Upper lobe of left lung (tissue), 6 donors: ENCODE results near the gene KREMEN2. TPM values are rescaled to one million over a fixed set of nuclear protein-coding genes. Genes with fewer than 3 reads are reported as not detected.

Experiments used
- ATAC-seq, 2 donors: fragments of 200-7000 bp; cut with Tn5 transposase; one replicate each; pipeline ENCODE4 v1.9.1; 2022; ENCODE audit warnings: mild to moderate bottlenecking in 2 of 2, moderate library complexity in 2 of 2; ENCODE audit not compliant: low FRiP score in 2 of 2
- DNase-seq, 2 donors: peaks; one replicate each; pipeline ENCODE4 v3.0.0-alpha.2; 2019 to 2020
- H3K27ac ChIP-seq, 4 donors: fragments of 200-600 bp; sonication (generic); one replicate each; pipeline ENCODE4 v1.5.1; 2016 to 2019
- H3K27me3 ChIP-seq, 4 donors: fragments of 200-600 bp; sonication (generic); one replicate each; pipeline ENCODE4 v1.5.1; 2017 to 2019
- H3K36me3 ChIP-seq, 4 donors: fragments of 200-600 bp; sonication (generic); one replicate each; pipeline ENCODE4 v1.5.1; 2016 to 2019
- H3K4me1 ChIP-seq, 4 donors: fragments of 200-600 bp; sonication (generic); one replicate each; pipeline ENCODE4 v1.5.1; 2018 to 2019
- H3K4me3 ChIP-seq, 4 donors: fragments of 200-600 bp; sonication (generic); one replicate each; pipeline ENCODE4 v1.5.1; 2017 to 2019; ENCODE audit warnings: mild to moderate bottlenecking in 2 of 4, moderate library complexity in 1 of 4
- H3K9me3 ChIP-seq, 4 donors: fragments of 200-600 bp; sonication (generic); one replicate each; pipeline ENCODE4 v1.5.1; 2018 to 2019
- EP300 ChIP-seq, 4 donors: sonication (generic); formaldehyde crosslinking; IDR thresholded peaks; one replicate each; pipeline ENCODE4 v1.5.1; 2017; ENCODE audit warnings: antibody characterized with exemption in 4 of 4, control low read depth in 2 of 4
- POLR2A ChIP-seq, 4 donors: fragments of 450-650 bp; IDR thresholded peaks; one replicate each; pipeline ENCODE4 v1.5.1; 2016 to 2017; ENCODE audit warnings: antibody characterized with exemption in 4 of 4, mild to moderate bottlenecking in 2 of 4
- POLR2AphosphoS5 ChIP-seq, 2 donors: sonication (generic); formaldehyde crosslinking; IDR thresholded peaks; one replicate each; pipeline ENCODE4 v1.5.1; 2017; ENCODE audit warnings: antibody characterized with exemption in 2 of 2
- WGBS, 2 donors: methylation state at CpG; one replicate each; pipeline ENCODE4 v1.1.5; 2017 to 2018; 5-methylcytosine and 5-hydroxymethylcytosine counted together
- small RNA-seq, 4 donors: library from RNA; depleted of rRNA; stranded (forward); fragments of <200 nt; gene quantifications; one replicate each; pipeline ENCODE3, GENCODE V24; 2016
- total RNA-seq, 6 donors: library from RNA; depleted of rRNA in 4 of 6; stranded (reverse); fragments of >200 nt in 4 of 6; gene quantifications; one replicate each; pipeline versions ENCODE4 v1.1.0 to v1.2.1, GENCODE V29; 2016 to 2021
- TF ChIP-seq, protein P1 (sequence below), 6 experiments: fragments of 450-650 bp in 4 of 6; fragments of 200-600 bp in 2 of 6; sonication (generic) in 2 of 6; IDR thresholded peaks; one replicate each; pipeline ENCODE4 v1.5.1; 2016 to 2019; ENCODE audit warnings: antibody characterized with exemption in 6 of 6
- donor health status: DM: no; HTN: no; CAD: no; lungs with moderate emphysema.
- donor health status: DM: no; HTN: yes; CAD: no; lungs with severe emphysema.

The KREMEN2 gene
- total RNA-seq, 6 donors from 2014 or later, result not detected

DNA sequence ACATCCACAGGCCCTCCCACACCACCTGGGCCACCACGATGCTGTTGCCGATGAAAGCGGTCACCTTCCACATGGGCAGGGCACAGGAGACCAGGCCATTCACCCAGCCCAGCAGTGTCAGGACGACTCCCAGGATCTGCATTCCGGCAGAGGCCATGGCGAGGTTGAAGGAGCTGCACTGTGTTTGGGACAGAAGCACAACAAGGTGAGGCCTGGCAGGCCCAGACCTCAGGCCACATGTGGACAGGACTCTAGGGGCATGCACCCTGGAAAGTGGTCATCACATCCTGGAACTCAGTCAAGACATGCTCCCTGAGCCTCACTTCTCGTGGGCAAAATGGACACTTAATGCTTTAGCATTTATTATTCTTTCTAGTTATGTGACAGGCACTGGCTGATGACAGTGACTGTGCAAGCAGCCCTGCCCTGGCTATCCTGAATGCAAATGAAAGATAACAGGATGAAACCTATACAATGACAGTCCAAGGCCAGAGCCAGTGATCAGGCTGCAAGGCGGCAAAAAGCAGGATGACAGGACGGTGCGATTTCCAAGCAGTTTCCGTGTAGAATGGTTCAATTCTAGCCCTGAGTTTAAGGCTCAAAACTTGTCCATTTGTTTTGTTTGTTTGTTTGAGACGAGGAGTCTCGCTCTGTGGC is 51.9 kb downstream of the KREMEN2 start:
- H3K36me3 ChIP-seq, result no peaks in the 10 kb centered on the region
- H3K27me3 ChIP-seq, result peaks cover 0 to 10% (median 3%) of the 10 kb centered on the region in 4 donors
- H3K4me3 ChIP-seq, result no peak overlapping the region
- ATAC-seq (no peak), DNase-seq (no peak)
- H3K4me1 ChIP-seq, result peaks cover 16 to 35% (median 27%) of the 10 kb centered on the region in 4 donors
- 68 to 88% methylated on average over 7 to 10 of the region's 13 CpGs for WGBS, 2 donors
- TF ChIP-seq, protein P1, sequence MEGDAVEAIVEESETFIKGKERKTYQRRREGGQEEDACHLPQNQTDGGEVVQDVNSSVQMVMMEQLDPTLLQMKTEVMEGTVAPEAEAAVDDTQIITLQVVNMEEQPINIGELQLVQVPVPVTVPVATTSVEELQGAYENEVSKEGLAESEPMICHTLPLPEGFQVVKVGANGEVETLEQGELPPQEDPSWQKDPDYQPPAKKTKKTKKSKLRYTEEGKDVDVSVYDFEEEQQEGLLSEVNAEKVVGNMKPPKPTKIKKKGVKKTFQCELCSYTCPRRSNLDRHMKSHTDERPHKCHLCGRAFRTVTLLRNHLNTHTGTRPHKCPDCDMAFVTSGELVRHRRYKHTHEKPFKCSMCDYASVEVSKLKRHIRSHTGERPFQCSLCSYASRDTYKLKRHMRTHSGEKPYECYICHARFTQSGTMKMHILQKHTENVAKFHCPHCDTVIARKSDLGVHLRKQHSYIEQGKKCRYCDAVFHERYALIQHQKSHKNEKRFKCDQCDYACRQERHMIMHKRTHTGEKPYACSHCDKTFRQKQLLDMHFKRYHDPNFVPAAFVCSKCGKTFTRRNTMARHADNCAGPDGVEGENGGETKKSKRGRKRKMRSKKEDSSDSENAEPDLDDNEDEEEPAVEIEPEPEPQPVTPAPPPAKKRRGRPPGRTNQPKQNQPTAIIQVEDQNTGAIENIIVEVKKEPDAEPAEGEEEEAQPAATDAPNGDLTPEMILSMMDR (IDR thresholded peaks at IDR 0.05), result no peak
- no peak for TF ChIP-seq POLR2AphosphoS5 (IDR thresholded peaks at IDR 0.05)
- TF ChIP-seq EP300 (IDR thresholded peaks at IDR 0.05), result no peak
- TF ChIP-seq POLR2A (IDR thresholded peaks at IDR 0.05), result no peak
- H3K9me3 ChIP-seq, result no peaks in the 10 kb centered on the region
- H3K27ac ChIP-seq, result no peak overlapping the region

DNA sequence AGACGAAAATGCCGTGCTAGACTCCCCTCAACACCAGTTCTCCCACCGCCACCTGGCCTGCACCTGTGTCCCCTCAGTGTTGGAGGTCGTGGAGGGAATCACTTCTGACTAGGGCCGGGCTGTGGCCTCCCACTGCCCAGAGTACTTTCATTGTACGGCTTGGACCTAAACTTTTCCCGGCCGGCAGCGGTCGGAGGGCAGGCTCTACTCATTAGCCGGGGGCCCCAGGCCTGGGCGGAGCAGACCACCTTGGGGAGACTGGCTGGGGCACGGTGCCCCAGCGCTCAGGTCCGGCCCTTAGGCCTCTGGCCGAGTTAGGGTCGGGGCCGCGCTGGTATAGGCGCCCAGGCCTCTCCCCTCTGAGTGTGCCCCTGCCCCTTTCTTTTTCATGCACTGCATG is 53.3 kb downstream of the KREMEN2 start:
- 61 to 86% methylated on average over 6 to 13 of the region's 20 CpGs for WGBS, 2 donors
- DNase-seq (no peak), ATAC-seq (no peak)
- Histone ChIP-seq H3K9me3 (no peaks in the 10 kb centered on the region), H3K36me3 (peaks cover 0 to 5% (median 0%) of the 10 kb centered on the region in 4 donors), H3K27ac (no peak overlapping the region), H3K27me3 (peaks cover 0 to 10% (median 3%) of the 10 kb centered on the region in 4 donors), H3K4me1 (peaks cover 26 to 43% (median 36%) of the 10 kb centered on the region in 4 donors), H3K4me3 (no peak overlapping the region)
- TF ChIP-seq POLR2A (IDR thresholded peaks at IDR 0.05), result no peak
- TF ChIP-seq EP300 (IDR thresholded peaks at IDR 0.05), result no peak
- TF ChIP-seq, protein P1 (IDR thresholded peaks at IDR 0.05), result no peak

Small RNAs within 50 kb of the gene (small RNA-seq; reads per million reads assigned to genes)
- 0 reads per million in 4 donors for gene LINC00514

Other genes starting within 250 kb of the KREMEN2 start
- gene PRSS27, start 244.1 kb upstream of the KREMEN2 start, total RNA-seq, result 1 to 10 TPM in 5 of 6 donors, under 1 TPM in 1; 0.91 to 8.1 (median 1.8) TPM
- 1,000 to 10,000 TPM in 2 of 6 donors, 100 to 1,000 TPM in 4; 317 to 3,815 (median 582) TPM for gene SRRM2, start 211.6 kb upstream of the KREMEN2 start, total RNA-seq
- 100 to 1,000 TPM in 5 of 6 donors, 10 to 100 TPM in 1; 73.3 to 245 (median 145) TPM for gene ELOB, start 187.0 kb upstream of the KREMEN2 start, total RNA-seq
- under 1 TPM in 2 of 6 donors, not detected in 4; 0.20 to 0.92 TPM for gene PRSS33, start 176.7 kb upstream of the KREMEN2 start, total RNA-seq
- gene PRSS41, start 165.8 kb upstream of the KREMEN2 start, total RNA-seq, result under 1 TPM in 2 of 6 donors, not detected in 4; 0.57 to 0.78 TPM
- gene PRSS21, start 147.0 kb upstream of the KREMEN2 start, total RNA-seq, result 10 to 100 TPM in 3 of 6 donors, 1 to 10 TPM in 2, not detected in 1; 1.2 to 16.2 (median 14.5) TPM
- 1 to 10 TPM in 2 of 6 donors, under 1 TPM in 1, not detected in 3; 0.69 to 2.0 (median 1.2) TPM for gene ZG16B, start 134.0 kb upstream of the KREMEN2 start, total RNA-seq
- gene PRSS22, start 106.1 kb upstream of the KREMEN2 start, total RNA-seq, result 10 to 100 TPM in 5 of 6 donors, 1 to 10 TPM in 1; 9.3 to 24.8 (median 16.6) TPM
- 10 to 100 TPM; 31.2 to 70.1 (median 39.7) TPM for gene FLYWCH2, start 81.1 kb upstream of the KREMEN2 start, total RNA-seq
- 100 to 1,000 TPM in 1 of 6 donors, 10 to 100 TPM in 5; 19.3 to 162 (median 43.4) TPM for gene FLYWCH1, start 52.3 kb upstream of the KREMEN2 start, total RNA-seq
- gene PAQR4, start 5.1 kb downstream of the KREMEN2 start, total RNA-seq, result 10 to 100 TPM in 2 of 6 donors, 1 to 10 TPM in 4; 5.2 to 13.5 (median 8.3) TPM
- 10 to 100 TPM in 1 of 6 donors, 1 to 10 TPM in 4, under 1 TPM in 1; 0.39 to 19.1 (median 5.4) TPM for gene PKMYT1, start 16.2 kb downstream of the KREMEN2 start, total RNA-seq
- gene CLDN9, start 48.6 kb downstream of the KREMEN2 start, total RNA-seq, result 1 to 10 TPM in 4 of 6 donors, under 1 TPM in 2; 0.57 to 5.9 (median 1.1) TPM
- gene CLDN6, start 53.9 kb downstream of the KREMEN2 start, total RNA-seq, result 1 to 10 TPM in 1 of 6 donors, under 1 TPM in 2, not detected in 3; 0.30 to 1.9 (median 0.72) TPM
- 100 to 1,000 TPM in 1 of 6 donors, 10 to 100 TPM in 5; 37.7 to 431 (median 76.5) TPM for gene TNFRSF12A, start 56.1 kb downstream of the KREMEN2 start, total RNA-seq
- gene HCFC1R1, start 59.7 kb downstream of the KREMEN2 start, total RNA-seq, result 10 to 100 TPM; 28.3 to 85.1 (median 42.2) TPM
- 10 to 100 TPM; 18.5 to 40.8 (median 33.1) TPM for gene THOC6, start 59.8 kb downstream of the KREMEN2 start, total RNA-seq
- 10 to 100 TPM; 18.5 to 98.5 (median 35.0) TPM for gene BICDL2, start 72.7 kb downstream of the KREMEN2 start, total RNA-seq
- gene MMP25, start 82.3 kb downstream of the KREMEN2 start, total RNA-seq, result 10 to 100 TPM; 10.0 to 41.4 (median 20.5) TPM
- 100 to 1,000 TPM in 3 of 6 donors, 10 to 100 TPM in 3; 31.4 to 220 (median 116) TPM for gene IL32, start 101.4 kb downstream of the KREMEN2 start, total RNA-seq
- 1 to 10 TPM in 1 of 6 donors, under 1 TPM in 3, not detected in 2; 0.17 to 1.0 (median 0.28) TPM for gene ZSCAN10, start 135.0 kb downstream of the KREMEN2 start, total RNA-seq
- 10 to 100 TPM; 13.8 to 25.2 (median 16.8) TPM for gene ZNF205, start 148.3 kb downstream of the KREMEN2 start, total RNA-seq
- 10 to 100 TPM in 4 of 6 donors, 1 to 10 TPM in 2; 4.2 to 20.3 (median 11.6) TPM for gene ZNF213, start 170.8 kb downstream of the KREMEN2 start, total RNA-seq
- gene OR1F1, start 223.9 kb downstream of the KREMEN2 start, total RNA-seq, result not detected